HPDE6-E6E7 (cell line): ENCODE results near the gene ZNF804A.

Experiments
- DNase-seq: peaks from one replicate; pipeline ENCODE4 v3.0.0; 2011; ENCODE audit warnings: missing footprints; ENCODE audit errors: extremely low spot score

ZNF804A gene

GRCh38 chr2:184598316-184599053, at the start of gene ZNF804A:
TSS of gene ZNF804A (plus strand) at chr2:184598529. CDS start at chr2:184598960, 431 bp downstream.
- no peak for DNase-seq

- no peak for DNase-seq
Observed at GRCh38 chr2:184549153-184549552, 49.2 kb upstream of the ZNF804A start.

- no peak for DNase-seq
Observed at GRCh38 chr2:184551626-184552025, 46.7 kb upstream of the ZNF804A start.

- DNase-seq, result peak; percentile 8
Observed at GRCh38 chr2:184554736-184555135, 43.6 kb upstream of the ZNF804A start.

- no peak for DNase-seq
Observed at GRCh38 chr2:184555352-184555751, 43.0 kb upstream of the ZNF804A start.

GRCh38 chr2:184556639-184557038, 41.7 kb upstream of the ZNF804A start:
- DNase-seq, result no peak

- DNase-seq, result no peak
Observed at GRCh38 chr2:184558713-184559464, 39.4 kb upstream of the ZNF804A start.

- DNase-seq, result no peak
Observed at GRCh38 chr2:184560603-184561002, 37.7 kb upstream of the ZNF804A start.

- no peak for DNase-seq
Observed at GRCh38 chr2:184562532-184562931, 35.8 kb upstream of the ZNF804A start.

GRCh38 chr2:184564092-184564491, 34.2 kb upstream of the ZNF804A start:
- DNase-seq, result no peak

GRCh38 chr2:184566716-184567115, 31.6 kb upstream of the ZNF804A start:
- peak; percentile 12 for DNase-seq

GRCh38 chr2:184577056-184577455, 21.3 kb upstream of the ZNF804A start:
- no peak for DNase-seq

GRCh38 chr2:184577743-184578142, 20.6 kb upstream of the ZNF804A start:
- DNase-seq, result no peak

- DNase-seq, result no peak
Observed at GRCh38 chr2:184579226-184579625, 19.1 kb upstream of the ZNF804A start.

GRCh38 chr2:184581391-184581790, 16.9 kb upstream of the ZNF804A start:
- no peak for DNase-seq

- no peak for DNase-seq
Observed at GRCh38 chr2:184589261-184589660, 9.1 kb upstream of the ZNF804A start.

GRCh38 chr2:184596819-184597411, 1.4 kb upstream of the ZNF804A start:
- DNase-seq, result no peak

- DNase-seq, result no peak
Observed at GRCh38 chr2:184597571-184597991, 748 bp upstream of the ZNF804A start.

GRCh38 chr2:184598002-184598315, 370 bp upstream of the ZNF804A start:
- DNase-seq, result no peak

- no peak for DNase-seq
Observed at GRCh38 chr2:184599054-184599871, 934 bp downstream of the ZNF804A start.

- no peak for DNase-seq
Observed at GRCh38 chr2:184599872-184600222, 1.5 kb downstream of the ZNF804A start.

- DNase-seq, result no peak
Observed at GRCh38 chr2:184602734-184603133, 4.4 kb downstream of the ZNF804A start.
